ENCODE results near the gene SMIM21.

SMIM21 gene

GRCh38 chr18:75427603-75428002, at the start of gene SMIM21:
Gene SMIM21 (minus strand): TSS chr18:75427703. CDS start chr18:75427563, 140 bp downstream.
- no peak for DNase-seq (ENCODE audit: low read depth in 2 of 2, low spot score in 1 of 2)

- DNase-seq (ENCODE audit: low read depth in 2 of 2, low spot score in 1 of 2): no peak
Observed at GRCh38 chr18:75475228-75475627, 47.7 kb upstream of the SMIM21 start.

GRCh38 chr18:75474332-75474731, 46.8 kb upstream of the SMIM21 start:
- DNase-seq (ENCODE audit: low read depth in 2 of 2, low spot score in 1 of 2): no peak

GRCh38 chr18:75473316-75473715, 45.8 kb upstream of the SMIM21 start:
- DNase-seq (ENCODE audit: low read depth in 2 of 2, low spot score in 1 of 2): no peak

- no peak for DNase-seq (ENCODE audit: low read depth in 2 of 2, low spot score in 1 of 2)
Observed at GRCh38 chr18:75472906-75473305, 45.4 kb upstream of the SMIM21 start.

- DNase-seq (ENCODE audit: low read depth in 2 of 2, low spot score in 1 of 2): no peak
Observed at GRCh38 chr18:75472396-75472795, 44.9 kb upstream of the SMIM21 start.

GRCh38 chr18:75471850-75472249, 44.3 kb upstream of the SMIM21 start:
- DNase-seq (ENCODE audit: low read depth in 2 of 2, low spot score in 1 of 2): no peak

- DNase-seq (ENCODE audit: low read depth in 2 of 2, low spot score in 1 of 2): no peak
Observed at GRCh38 chr18:75467851-75468250, 40.3 kb upstream of the SMIM21 start.

GRCh38 chr18:75467281-75467795, 39.8 kb upstream of the SMIM21 start:
- DNase-seq (ENCODE audit: low read depth in 2 of 2, low spot score in 1 of 2): no peak

- DNase-seq (ENCODE audit: low read depth in 2 of 2, low spot score in 1 of 2): no peak
Observed at GRCh38 chr18:75464356-75464755, 36.9 kb upstream of the SMIM21 start.

GRCh38 chr18:75462178-75462832, 34.8 kb upstream of the SMIM21 start:
- no peak for DNase-seq (ENCODE audit: low read depth in 2 of 2, low spot score in 1 of 2)

GRCh38 chr18:75456199-75456631, 28.7 kb upstream of the SMIM21 start:
- no peak for DNase-seq (ENCODE audit: low read depth in 2 of 2, low spot score in 1 of 2)

GRCh38 chr18:75455249-75456198, 28.0 kb upstream of the SMIM21 start:
- DNase-seq (ENCODE audit: low read depth in 2 of 2, low spot score in 1 of 2): no peak

- DNase-seq (ENCODE audit: low read depth in 2 of 2, low spot score in 1 of 2): no peak
Observed at GRCh38 chr18:75454022-75454795, 26.7 kb upstream of the SMIM21 start.

- no peak for DNase-seq (ENCODE audit: low read depth in 2 of 2, low spot score in 1 of 2)
Observed at GRCh38 chr18:75450906-75451305, 23.4 kb upstream of the SMIM21 start.

- no peak for DNase-seq (ENCODE audit: low read depth in 2 of 2, low spot score in 1 of 2)
Observed at GRCh38 chr18:75441896-75442295, 14.4 kb upstream of the SMIM21 start.

GRCh38 chr18:75439348-75439747, 11.8 kb upstream of the SMIM21 start:
- DNase-seq (ENCODE audit: low read depth in 2 of 2, low spot score in 1 of 2): no peak

- no peak for DNase-seq (ENCODE audit: low read depth in 2 of 2, low spot score in 1 of 2)
Observed at GRCh38 chr18:75438891-75439290, 11.4 kb upstream of the SMIM21 start.

GRCh38 chr18:75437979-75438378, 10.5 kb upstream of the SMIM21 start:
- DNase-seq (ENCODE audit: low read depth in 2 of 2, low spot score in 1 of 2): no peak

GRCh38 chr18:75433098-75433497, 5.6 kb upstream of the SMIM21 start:
- DNase-seq (ENCODE audit: low read depth in 2 of 2, low spot score in 1 of 2): no peak

GRCh38 chr18:75429975-75430374, 2.5 kb upstream of the SMIM21 start:
- no peak for DNase-seq (ENCODE audit: low read depth in 2 of 2, low spot score in 1 of 2)

All from stimulated activated CD8-positive, alpha-beta memory T cell treated with anti-CD3 and anti-CD28 coated beads, Interleukin-4, amount 100 ng/mL, for 1 hour (primary cell).